ENCODE measurements around the gene PDE10A.

Gene PDE10A

DNA sequence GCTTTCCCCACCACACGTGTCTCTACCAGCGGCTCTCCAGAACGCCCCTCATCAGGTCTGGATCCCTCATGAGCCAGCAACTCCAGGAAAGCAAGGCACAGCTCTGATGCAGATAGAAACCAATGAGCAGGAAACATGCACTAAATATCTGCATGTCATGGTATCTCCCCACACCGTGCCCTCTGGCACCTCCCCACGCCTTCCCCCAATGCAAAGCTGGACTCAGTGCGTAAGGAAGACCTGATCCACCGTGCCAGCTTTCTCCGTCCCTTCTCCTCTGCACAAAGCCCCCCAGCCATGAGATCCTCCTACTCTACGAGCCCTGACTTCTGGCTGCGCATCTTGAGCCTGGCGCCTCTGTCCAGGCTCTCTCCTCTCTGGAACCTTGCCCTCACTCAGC is 9.4 kb downstream of the PDE10A start:
- DNase-seq, result no peak

DNA sequence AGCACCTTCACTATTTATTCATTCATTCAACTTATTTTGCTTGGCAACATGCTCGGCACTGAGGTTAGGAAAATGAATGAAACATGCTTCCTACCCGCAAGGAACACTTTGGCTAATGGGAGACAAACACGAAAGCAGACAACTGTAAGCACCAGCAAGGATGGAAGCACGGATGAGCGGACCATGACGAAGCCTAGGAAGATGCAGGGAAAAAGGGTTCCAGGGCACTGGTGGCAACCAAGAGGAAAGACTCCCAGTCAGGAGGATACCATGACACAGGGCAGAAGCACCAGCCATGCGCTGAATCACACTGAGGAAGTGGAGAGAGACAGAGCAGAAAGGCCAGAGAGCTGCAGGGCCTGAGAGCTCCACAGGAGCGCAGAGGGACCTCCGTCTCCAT is 9.8 kb downstream of the PDE10A start:
- no peak for DNase-seq

DNA sequence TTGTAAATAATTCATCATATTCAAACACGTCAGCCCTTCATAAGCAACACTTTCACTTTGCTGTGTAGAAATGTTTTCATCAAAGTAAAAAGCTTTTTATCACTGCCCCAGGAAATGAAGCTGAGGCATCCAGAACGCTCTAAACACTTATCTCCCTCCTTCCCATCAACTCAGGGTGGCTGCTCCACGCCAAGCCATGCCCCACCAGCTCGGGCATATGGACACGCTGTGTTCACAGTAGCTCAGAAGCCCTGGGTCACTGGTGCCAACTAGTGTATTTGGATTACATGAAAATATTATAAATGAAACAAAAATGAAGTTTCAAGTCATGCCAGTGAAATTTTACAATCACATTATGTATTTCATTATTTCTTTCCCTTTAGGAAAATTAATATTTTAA is 10.3 kb downstream of the PDE10A start:
- DNase-seq, result no peak

DNA sequence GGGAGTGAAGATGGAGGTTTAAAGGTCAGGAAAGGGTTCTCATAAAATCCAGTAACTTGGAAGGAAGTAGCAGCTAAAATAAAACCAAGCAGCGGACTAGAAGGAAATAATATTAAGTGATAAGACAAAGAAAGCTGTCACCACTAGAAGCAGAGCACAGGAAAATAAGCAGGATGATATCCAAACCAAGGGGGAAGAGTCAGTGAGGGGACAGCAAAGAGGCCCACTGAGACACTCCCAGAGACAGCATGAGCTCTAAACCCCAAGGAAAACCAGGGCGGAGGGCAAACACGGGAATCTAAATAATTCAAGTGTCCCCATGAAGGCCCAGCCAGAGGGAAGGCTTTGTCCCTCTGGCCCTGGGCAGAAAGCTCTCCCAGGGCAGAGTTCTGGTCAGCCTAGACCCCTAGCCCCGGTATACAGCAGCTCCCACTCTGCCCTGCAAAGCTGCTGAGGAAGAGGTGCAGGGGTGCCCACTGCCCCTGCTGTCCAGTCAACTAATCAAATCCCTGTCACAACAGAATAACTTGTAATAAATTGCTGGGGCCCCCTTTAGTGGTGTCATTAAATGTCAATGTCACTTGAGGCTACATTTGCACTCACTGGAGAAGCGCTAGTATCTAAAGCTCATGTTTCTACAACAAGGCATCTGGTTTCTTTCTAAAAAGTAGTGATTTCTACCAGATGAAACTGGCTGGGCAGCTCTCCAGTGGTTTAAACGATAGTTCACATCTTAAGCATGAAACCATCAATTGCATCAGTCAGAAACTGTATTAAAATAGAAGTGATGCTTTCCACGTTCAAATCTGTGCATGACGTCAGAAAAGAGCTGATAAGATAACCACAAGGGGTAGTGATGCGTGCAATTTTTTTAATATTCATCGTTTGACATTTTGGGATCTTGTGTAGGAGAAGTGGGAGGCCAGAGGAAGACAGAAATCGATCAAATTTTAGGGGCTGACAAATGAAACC is 13.6 kb downstream of the PDE10A start:
- DNase-seq, result no peak

DNA sequence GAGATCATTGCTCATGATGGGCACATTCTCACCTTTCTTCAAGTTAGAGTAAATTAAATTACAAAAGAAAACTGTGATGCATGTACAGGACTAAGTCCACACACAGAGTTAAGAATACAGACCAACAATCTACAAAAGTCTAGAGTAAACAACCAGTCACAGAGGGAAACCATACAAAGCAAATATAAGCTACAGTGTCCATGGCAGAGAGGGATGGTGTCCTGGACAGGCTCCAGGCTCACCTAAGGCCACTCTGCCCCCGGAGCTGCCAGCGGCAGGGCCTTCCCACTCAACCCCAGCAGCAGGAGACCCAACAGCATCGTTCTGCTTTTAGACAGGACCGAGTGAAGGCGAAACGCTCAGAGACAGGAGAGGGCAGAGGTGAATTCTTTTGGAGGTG is 16.0 kb downstream of the PDE10A start:
- DNase-seq, result no peak

DNA sequence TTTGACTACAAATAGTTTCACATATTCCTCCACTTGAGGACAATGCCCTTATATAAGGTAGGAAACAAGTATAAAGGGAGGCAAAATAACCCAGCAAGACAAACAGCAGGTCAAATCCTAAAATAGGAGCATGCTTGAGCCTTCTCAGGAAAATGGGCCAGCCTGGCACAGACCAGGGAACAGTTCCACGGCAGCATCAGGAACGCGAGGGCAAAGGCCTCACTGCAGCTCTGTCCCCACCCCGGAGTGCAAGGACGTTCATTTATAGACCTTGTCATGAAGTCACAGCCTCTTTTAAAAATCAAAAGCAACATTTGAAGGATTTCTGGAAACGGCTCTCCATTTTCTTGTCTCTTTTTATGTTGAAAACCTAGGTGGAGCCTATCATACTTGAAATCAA is 17.1 kb downstream of the PDE10A start:
- DNase-seq, result no peak

DNA sequence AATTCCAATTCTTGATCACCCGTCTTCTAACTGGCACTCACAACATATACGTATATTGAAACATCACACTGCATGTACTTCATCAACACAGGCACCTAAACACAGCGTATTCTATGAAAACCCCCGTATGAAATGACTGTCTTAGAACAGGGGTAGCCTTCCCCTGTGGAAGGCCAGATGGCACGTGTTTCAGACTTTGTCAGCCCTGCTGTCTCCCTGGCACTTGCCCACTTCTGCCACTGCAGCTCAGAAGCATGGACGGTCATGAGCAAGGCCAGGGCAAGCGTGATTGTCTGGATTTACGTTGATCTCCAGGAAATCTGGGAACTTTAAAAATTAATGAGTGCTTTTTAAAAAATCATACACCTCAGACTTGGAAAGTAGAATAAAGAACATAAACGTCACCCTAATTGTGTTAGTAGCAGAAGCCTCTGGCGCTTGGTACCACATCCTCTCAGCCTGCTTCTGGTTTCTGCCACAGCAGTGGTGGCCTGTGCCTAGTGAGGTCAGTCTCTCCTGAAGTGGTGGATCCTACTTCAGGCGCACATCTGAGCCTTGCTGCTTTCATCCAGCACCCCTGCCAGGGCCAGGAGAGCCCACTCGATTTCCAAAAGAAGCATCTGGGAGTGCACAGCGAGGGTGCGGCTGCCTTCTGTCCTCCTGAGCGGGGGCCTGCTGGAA is 18.3 kb downstream of the PDE10A start:
- DNase-seq, result no peak

DNA sequence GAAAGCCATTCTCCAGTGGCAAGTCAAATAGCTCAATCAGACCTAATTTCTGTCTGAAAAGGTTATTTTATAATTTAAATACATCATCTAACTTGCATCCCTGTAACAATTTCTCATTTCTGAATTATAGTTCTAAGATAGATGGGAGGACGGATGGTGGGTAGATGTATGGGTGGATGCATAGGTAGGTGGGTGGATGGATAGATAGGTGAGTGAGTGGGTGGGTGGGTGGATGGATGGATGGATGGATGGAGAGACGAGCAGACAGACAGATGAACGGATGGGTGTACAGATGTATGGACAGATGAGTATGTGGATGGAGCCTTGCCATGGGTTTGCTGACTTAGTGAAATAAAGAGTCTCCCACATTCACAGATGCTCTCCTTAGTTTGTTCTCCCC is 20.0 kb downstream of the PDE10A start:
- DNase-seq, result no peak

DNA sequence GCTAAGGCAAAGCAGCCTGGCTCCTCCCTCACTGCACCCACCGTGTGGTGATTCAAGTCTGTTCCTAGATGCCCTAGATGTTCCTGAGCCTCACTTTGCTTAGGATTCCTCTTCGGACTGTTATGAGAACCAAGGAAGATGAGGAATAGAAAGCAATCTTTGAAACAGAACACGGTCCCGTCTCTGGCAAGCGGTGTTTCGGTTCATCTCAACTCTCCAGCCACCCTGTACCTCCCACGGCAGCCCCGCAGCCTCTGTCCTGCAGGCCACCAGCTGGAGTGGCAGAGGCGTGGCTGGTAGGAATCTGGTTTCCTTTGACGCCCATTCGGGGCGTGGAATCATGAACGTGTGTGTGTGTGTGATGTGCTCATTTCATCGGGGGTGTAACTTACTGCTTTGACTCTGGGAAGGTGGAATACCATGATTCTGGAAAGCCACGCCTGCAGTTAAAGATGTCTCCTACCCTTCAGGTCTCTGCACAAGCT is 21.3 kb downstream of the PDE10A start:
- DNase-seq, result no peak

DNA sequence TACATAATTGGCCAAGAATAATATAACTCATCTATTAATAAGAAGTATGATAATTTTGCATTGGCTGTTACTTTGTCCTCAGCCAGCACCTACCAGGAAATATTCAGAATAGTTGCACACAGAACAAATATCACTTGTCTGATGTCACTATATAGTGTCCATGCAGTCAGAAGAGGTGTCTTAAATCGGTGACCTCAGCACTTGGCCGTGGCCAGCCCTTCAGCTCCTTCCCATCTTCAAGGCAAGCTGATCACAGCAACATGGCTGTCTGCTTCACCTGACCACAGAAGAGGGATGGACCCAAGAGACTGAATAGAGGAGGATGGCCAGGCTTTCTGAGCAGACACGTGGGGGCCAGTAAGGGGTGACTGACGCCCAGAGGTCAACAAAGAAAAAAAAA is 22.2 kb downstream of the PDE10A start:
- DNase-seq, result no peak

DNA sequence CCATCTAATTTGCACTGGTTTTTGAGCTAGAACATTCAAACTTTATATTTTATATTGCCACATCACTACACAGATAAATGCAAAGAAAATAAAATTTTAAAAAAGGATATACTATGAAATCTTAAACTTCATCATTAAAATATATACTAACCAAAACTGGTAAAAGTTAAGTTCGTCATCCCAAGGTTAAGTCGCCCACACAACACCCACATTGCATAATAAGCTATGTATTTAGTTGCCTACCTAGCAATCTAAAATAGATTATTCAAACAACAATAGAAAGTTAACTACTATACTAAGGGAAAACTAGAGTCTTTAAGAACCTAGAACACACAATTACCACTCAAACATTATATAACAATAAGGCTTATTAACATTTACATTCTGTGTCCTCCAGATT is 24.5 kb downstream of the PDE10A start:
- DNase-seq, result no peak

DNA sequence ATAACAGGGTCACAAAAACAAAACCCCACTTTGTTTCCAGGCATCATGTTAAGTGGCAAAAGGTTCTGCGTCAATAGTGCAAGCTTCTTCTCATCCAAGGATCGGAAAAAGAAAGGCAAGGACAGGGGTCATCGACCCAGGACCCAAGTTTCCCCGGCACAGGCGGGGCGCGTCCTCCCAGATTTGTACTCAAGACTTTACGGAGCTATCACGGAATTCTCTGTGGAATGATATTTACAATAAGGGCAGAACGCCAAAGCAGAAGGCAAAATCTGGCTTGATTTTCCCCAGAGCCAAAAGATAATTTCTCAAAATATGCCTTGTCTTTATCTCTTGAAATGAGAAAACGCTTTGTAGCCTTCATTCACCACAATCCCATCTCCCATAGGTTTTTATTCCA is 25.5 kb downstream of the PDE10A start:
- DNase-seq, result no peak

DNA sequence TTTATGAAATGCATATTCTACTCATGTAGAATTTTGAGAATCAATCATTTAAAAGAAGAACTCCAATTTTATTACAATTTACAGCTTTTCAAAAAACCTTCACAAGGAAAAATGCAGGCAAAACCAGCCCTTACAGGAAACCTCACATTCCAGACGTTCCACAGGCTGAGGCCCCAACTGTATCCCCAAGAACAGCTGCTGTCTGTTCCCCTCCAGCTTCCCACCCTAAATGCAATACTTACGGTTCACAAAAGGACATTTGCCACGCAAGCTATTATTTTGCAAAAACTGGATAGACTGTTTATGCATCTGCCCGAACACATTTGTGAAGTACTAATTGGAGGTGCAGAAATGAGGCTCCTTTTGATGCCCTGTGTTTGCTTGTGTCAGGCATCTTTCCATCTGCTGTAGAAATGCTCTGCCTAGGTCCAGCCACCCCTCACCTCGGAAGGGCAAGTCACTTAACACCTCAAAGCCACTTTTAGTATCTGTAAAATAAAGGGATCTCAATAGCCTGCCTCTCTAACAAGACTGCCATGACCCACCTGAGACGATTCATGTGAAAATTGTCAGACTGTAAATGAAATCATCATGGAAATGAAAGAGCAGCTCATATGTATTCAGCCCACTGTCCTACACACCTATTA is 26.5 kb downstream of the PDE10A start:
- DNase-seq, result no peak

DNA sequence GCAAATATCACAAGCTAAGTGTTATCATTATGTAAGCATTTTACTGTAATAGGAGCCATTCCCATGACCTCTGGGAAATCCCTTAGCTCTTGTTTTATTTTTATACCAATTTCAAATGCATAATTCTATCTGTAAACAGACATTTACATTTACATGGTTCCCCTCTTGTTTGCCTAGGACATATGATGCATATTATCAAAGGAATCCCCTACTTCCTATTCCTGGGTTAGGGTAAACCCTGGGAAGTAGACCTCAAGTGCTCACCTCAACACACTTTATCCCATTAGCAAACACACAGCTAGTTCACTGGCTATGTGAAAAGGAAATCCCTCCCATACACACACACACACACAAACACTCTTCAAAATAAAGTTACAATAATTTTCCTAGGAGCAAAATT is 27.1 kb downstream of the PDE10A start:
- no peak for DNase-seq

DNA sequence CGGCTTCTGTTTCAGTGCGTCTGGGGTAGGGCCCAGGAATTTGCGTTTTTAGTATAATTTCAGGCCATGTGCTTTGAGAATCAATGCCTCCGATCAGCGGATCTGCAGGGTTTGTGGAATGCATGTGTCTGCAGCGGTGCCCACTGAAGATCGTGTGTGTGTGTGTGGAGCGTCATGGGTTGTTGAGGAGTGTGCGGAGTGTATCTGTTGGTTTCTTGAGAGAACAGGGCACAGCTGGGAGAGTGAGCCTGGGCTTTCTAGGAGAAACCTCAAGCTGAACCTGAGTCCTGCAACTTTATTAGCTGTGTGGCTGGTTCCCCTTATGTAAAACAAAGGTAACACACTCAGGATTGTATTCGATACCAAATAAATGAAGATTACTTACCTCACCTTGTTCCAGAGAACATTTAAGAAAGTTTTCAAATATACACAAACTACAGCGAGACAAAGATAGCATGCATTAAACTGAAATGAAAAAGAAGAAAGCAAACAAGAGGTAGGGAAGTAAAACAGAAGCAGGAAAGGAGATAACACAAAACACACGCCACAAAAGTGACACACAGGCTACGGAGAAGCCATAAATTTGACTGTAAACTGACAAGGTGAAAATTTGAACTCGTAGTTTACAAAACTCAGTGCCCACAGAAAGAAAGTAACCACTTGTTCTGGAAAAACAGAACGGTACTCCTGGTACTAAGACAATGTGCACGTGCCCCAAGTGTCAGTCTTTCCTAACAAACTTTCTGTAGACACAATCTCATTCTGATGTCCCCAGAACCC is 28.8 kb downstream of the PDE10A start:
- no peak for DNase-seq

DNA sequence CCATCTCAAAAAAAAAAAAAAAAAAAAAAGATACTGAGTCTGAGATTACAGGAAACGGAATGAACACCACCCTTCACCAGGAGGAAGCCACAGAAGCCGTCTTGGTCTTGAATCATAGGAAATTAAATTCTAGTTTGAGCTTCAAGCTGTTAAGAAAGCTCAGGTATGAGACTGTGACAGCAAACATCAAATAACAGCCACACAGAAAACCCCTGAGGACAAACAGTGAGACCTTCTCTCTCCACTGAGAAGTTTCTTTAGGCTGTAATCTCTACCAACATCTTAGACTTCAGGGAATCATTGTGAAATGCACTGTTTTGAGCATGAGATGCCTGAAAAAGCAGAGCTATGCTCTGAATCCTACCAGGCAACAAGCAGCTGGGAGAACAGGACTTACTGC is 30.8 kb downstream of the PDE10A start:
- DNase-seq, result no peak

DNA sequence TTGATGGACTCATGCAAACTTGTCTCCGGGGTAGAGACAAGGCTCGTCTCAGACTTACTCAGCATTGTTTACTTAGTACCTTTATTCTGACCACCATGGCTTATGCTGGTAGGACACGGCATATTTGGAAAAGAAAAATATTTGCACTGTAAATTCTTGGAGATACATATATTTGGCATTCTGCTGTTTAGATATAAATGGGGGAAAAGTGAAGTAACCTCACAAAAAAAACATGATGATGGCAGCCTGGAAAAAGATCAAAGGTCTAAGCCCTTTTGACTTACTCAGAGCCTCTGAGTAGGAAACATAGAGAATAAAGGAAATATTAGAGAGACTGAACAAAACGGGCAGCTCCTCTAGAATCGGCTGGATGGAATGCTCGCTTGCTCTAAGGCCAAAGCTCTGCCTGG is 32.5 kb downstream of the PDE10A start:
- DNase-seq, result no peak

DNA sequence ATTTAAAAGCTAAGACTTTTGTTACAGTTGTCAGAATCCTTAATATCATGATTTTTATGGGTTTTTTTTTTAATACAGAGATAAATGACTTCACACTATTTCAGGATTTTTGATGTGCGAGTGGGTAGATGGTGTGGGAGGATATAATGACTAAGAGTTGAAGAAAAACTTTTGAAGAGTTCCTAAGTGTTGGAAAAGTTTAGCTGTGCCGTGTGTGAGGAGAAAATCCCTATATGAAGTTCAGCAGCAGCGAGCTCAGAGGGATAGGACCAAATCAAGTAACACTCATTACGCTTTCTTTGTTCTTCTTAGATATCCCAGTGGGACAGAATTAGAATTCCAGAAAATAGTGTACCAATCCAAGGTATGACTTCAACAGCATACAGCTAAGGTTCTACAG is 34.1 kb downstream of the PDE10A start:
- no peak for DNase-seq

DNA sequence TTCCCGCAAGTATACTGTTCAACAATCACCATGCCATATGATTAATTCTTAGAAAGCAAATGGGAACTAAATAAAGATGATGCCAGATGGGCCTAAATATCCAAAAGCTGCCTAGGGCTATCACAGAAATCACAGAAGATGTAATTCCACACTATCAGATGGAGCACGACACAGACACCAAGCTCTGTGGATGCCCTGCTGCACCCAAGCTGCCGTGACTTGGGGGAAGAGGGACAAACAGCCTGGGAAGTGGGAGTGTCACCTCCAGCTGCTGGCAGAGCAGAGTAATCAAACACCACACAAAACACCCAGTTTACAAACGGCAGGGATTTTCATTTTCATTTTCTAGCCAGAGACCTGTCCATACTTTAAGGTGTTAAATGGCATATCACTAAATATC is 35.7 kb downstream of the PDE10A start:
- no peak for DNase-seq

DNA sequence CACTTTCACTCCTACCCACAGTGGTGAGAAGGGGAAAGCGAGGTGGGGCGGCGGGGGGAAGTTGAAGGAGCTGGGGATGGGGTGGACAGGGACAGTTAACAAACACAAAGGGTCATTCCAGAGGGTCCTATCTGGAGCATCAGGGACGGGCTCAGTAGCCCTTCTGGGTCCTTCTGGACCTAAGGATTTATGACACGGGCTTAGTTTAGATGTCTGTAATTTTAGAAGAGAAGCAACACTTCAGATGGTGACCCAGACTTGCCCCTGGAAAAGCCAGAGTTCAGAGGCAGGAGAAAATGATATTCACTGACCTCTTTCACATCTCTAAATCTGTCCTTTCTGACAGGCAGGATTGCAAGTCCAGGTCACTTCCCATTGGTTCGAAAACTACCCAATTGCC is 36.3 kb downstream of the PDE10A start:
- DNase-seq, result no peak

DNA sequence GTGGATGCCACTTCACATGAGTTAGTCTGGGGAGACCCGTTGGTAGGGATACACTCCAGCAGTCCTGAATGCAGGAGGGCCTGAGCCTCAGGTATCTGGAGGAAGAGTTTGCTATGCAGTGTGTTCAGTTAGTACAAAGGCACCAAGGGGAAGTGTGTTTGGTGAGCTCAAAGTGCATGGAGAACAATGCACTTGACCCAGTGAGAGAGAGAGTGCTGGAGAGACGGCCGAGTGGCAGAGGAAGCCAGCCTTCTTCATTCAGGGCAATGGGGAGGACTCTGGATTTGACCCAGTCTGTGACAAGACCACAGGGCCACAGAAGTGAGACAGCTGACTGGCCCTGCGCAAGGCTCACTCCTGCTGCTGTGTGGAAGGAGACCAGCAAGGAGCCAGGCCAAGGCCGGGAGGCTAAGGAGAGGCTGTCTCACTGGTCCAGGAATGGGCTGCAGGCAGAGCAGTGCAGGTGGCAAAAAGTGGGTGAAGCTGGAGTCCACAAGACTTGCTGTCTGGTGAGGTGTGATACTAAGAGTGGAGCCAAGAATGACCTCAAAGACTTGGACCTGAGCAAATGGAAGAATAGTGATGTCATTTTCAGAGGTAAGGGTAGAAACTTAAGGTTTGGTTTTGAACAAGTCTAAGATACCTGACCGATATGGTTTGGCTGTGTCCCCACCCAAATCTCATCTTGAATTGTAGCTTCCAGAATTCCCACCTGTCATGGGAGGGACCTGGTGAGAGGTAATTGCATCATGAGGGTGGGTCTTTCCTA is 38.0 kb downstream of the PDE10A start:
- DNase-seq, result no peak

DNA sequence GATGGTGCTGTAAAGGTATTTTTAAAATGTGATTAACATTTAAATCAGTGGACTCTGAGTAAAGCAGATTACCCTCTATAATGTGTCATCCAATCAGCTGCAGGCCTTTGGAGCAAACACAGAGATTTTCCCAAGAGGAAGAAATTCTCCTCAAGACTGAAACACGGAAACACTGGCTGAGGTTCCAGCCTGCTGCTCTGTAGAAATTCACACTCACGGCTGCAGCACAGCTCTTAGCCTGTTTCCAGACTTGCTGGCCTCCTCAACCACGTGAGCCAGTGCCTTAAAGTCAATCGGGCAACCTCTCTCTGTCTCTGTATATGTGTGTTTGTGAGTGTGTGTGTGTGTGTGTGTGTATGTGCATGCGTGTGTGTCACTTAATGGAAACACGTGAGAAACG is 41.1 kb downstream of the PDE10A start:
- DNase-seq, result no peak

All from activated gamma-delta T cell treated with Interleukin-2 at 50 U/mL for 16 hours (primary cell).